ENCODE results near the gene LYZL4.

Gene LYZL4, protein sequence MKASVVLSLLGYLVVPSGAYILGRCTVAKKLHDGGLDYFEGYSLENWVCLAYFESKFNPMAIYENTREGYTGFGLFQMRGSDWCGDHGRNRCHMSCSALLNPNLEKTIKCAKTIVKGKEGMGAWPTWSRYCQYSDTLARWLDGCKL

DNA sequence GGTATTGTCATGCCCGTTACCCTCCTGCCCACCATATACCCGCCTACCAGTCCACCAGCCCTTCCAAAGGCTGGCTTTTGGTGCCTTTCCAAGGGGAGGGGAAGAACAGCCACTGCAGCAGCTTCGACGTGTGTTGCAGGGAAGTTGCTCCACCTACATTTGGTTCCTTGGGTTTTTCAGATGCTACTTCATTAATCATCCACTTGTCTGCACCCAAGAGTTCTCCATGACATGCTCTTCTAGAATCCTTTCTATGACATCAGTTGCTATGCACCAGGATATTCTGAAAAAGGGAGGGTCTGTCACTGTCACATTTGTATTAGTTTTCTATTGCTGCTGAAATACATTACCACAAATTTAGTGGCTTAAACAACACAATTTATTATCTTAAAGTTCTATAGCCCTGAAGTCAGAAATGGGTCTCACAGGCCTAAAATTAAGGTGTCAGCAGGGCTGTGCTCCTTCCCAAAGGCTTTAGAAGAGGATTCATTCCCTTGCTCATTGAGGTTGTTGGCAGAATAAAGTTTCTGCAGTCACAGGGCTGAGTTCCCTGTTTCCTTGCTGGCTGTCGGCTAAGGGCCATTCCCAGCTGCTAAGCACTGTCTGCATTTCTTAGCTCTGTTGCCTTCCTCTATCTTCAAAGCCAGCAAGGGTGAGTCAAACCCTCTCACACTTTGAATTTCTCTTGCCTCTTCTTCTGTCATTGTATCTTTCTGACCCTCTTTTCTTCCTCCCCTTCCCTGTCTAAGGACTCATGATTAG lies at the start of gene LYZL4:
Gene LYZL4 (minus strand): TSS at position 241 of the 762 bp plus-strand sequence. CDS start 3,359 bp downstream, outside the sequence.
- DNase-seq = no peak

DNA sequence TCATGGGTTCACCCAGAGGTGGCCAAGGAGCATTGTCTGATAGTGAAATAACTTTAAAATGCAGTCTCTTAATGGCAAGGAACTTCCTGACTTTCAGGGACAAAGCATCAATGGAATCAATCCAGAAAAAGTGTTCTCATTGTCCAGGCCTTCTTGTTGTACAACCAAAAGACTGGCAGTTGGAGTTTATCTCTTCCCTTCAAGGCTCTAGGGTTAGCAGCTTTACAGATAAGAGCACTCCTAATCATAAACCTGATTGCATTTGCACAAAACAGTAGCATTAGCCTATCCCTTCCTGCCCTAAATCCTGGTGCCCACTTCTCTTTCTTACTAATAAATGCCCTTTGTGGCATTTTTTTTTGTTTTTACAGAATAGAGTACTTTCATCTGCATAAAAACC lies 48.7 kb upstream of the LYZL4 start:
- DNase-seq = no peak

DNA sequence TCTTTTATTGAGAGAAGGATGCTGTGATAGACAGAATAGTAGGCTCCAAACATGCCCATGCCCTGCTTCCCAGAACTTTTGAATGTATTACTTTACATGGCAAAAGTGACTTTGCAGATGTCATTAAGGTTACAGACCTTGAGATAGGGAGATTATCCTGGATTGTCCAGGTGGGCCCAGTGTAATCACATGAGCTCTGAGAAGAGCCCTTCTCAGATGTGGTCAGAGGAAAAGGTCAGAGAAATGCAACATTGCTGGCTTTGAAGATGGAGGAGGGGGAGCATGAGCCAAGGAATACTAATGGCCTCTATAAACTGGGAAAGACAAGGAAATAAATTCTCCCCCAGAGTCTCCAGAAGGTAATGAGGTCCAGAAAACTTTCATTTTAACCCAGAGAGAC lies 45.8 kb upstream of the LYZL4 start:
- no peak for DNase-seq

GRCh38 chr3:42451546-42452230 lies 41.3 kb upstream of the LYZL4 start:
- DNase-seq = no peak

DNA sequence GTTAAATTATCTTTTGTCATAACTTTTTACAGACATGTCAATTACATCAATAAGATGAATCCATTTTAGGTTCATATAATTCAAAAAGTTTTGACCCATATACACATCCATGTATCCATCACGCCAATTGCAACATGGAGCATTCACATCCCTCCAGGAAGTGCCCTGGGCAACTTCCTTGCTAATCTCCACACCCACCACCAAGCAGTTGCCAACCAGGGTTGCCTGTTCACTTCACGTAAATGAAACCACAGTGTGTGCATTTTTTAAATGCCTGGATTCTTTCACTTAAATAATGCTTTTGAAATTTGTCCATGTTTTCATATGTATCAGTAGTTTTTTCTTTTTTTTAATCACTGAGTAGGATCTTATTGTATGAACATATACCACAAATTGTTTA lies 40.7 kb upstream of the LYZL4 start:
- DNase-seq = no peak

DNA sequence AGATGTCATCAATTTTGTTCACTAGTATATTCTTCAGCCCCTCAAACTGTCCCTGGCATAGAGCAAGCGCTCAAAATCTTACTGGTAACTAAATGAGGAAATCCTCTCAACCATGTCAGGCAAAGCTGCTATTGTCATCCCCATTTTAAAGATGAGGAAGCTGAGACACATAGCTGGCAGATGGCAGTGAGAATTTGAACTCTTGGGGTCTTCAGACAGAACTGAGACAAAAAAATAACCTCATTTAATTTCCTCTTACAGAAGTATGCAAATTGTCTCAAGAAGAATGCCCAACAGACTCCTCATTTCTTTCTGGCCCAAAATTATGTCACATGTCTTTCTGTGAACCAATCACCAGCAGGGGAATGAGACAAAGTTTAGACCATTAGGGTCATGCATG lies 40.2 kb upstream of the LYZL4 start:
- no peak for DNase-seq

GRCh38 chr3:42447481-42447880 lies 37.1 kb upstream of the LYZL4 start:
- no peak for DNase-seq

- DNase-seq = no peak
Observed at GRCh38 chr3:42446111-42447050, 36.0 kb upstream of the LYZL4 start.

- peak; percentile 52 to 91 for DNase-seq
Observed at GRCh38 chr3:42443819-42444436, 33.5 kb upstream of the LYZL4 start.

DNA sequence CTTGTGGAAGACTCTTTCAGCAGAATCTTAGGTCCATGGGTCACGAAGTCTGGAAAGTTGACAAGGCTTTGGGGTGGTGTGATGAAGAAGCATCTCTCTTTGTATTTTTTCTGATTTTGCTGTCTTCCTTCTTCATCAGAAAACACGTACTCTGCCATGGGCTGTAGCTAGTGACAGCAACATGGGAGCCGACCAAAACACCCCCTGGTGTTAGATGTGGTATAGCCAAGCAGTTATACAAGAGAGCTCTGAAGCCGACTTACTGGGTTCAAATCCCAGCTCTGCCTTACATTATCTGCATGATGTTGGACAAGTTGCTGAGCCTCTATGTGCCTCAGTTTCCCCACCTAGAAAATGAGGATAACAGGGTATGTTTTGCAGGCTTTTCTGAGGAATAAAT lies 32.9 kb upstream of the LYZL4 start:
- DNase-seq = no peak

GRCh38 chr3:42442640-42443039 lies 32.2 kb upstream of the LYZL4 start:
- no peak for DNase-seq

DNA sequence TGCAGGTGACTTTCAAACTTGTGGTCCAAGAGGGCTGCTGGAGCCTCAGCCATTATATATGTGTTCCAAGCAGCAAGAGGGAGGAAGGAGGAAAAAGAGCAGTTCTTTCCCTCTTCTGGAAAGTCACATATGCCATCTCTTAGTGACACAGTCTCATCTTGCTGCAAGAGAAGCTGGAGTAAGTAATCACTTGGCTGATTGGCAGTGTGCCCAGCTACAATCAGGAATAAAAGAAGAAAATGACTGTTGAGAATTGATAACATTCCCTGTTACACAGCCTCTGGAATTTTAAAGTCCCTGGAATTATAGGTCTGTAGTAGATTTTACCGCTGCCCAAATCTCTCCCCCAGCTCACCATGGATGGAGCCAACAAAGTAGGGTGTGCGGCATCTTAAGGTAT lies 31.4 kb upstream of the LYZL4 start:
- DNase-seq = no peak

- DNase-seq = no peak
Observed at GRCh38 chr3:42440924-42441323, 30.5 kb upstream of the LYZL4 start.

DNA sequence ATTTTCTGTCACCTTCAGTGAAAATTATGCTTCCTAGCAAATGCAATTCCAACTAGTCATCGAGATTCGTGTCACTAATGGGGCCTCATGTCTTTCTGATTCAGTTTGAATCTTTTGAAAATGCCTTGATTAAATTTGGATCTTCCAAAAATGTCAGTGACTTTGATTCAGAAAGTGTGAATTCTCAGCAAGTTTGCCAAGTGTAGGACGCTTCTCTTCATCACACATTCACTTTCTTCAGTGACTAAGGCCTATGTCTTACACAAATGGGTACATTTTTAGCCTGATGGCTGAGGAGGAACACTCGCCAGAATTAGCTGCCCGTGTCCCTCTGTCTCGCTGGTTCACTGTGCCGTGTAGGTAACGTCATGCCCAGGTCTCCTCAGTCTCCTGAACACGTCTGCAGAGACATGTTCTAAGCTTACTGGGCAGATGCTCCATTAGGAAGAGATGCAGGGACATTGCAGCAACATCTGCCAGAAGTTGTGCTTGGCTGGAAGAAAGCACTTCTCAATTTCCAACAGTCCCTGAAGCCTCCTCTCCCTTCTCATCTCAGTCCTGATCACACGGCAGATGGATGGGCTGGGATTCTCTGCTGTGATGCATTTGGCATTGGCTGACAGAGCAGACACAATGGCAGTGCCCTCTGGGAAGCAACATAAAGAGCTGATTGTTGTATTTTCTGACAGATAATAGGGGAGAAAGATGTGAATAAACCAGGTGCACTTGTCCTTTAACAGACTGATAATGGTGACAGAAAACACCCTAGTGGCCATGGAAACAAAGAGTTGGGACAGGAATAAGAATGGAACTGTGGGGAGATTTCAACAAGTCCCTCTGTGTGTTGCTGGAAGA lies 29.1 kb upstream of the LYZL4 start:
- DNase-seq = no peak

DNA sequence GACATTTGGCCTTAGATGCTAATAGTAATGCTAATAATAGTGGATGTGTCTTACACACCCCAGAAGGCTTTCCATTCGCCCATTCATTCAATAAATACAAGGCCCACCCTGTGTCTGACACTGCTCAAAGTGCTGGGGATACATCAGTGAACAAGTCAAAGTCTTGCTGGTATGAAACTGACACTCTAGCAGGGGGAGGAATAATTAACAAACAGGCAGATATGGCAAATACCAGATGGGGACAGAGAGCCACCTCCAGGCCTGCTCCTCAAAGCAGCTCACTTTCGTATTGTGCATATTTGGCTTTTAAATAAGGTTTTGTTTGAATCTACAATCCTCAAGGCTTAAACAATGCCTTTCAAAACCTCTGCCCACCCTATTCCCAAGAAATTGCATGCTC lies 28.3 kb upstream of the LYZL4 start:
- DNase-seq = no peak

GRCh38 chr3:42438193-42438592 lies 27.8 kb upstream of the LYZL4 start:
- no peak for DNase-seq

GRCh38 chr3:42434777-42435380 lies 24.5 kb upstream of the LYZL4 start:
- DNase-seq = peak in 1 of 2 donors; percentile 22

DNA sequence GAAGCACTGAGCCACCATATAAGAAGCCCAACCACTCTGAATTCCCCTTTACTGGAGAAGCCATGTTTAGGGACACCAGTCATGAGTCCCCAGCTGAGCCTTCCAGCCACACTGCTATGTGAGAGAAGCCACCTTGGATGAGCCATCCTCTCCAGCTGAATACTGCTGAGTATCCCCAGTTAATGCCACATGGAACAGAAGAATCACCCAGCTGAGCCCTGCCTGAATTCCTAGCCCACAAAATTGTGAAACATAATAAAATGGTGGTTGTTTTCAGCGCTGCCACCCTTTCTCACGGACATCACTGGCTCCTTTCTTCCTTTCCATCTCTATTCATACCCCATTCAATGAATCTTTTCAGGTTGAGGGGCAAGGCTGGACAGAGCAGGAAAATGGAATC lies 22.1 kb upstream of the LYZL4 start:
- DNase-seq = no peak

GRCh38 chr3:42430781-42431532 lies 20.5 kb upstream of the LYZL4 start:
- no peak for DNase-seq

DNA sequence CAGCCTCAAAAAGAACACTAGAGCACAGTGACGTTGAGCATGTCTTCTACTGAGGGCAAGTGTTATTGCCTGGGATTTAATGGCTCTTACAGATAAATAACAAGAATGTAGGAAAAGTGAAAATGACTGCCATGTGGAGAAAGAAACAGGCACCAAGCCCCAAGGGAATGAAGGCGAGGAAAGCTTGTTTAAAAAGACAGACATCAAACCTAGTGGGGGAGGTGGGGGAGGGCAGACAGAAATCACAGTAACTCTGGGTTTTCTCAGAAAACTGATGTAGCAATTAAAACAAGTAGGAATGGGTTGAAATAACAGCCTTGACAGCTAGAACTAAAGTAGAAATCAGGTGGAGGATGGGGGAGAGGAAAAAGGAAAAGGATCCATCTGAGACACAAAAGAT lies 18.4 kb upstream of the LYZL4 start:
- DNase-seq = no peak
